Caco-2 (cell line): ENCODE measurements around the gene CLCF1. TPM values are rescaled to one million over a fixed set of nuclear protein-coding genes. Genes with fewer than 3 reads are reported as not detected.
A peak's percentile ranks its signal among the peaks of the same experiment; 100 is the strongest.

Experiments
- BruUV-seq: library from RNA; stranded (reverse); fragments of 400-500 nt; replicated peaks from 2 replicates; lab custom pipeline; 2021; lab: Mats Ljungman, UMichigan
- CTCF ChIA-PET: fragments of 300-600 bp; sonication (Branson Sonifier 250); formaldehyde crosslinking; loops from one replicate; lab custom pipeline; 2022; ENCODE audit warnings: antibody characterized with exemption; lab: Charles Lee
- POLR2A ChIA-PET: fragments of 300-600 bp; sonication (Branson Sonifier 250); formaldehyde crosslinking; loops from one replicate; lab custom pipeline; 2022; ENCODE audit warnings: antibody characterized with exemption; lab: Charles Lee
- DNase-seq, 2 experiments: peaks; one replicate each; pipeline versions ENCODE4 v3.0.0 to v3.0.0-alpha.2; 2020 to 2022
- H3K27me3 ChIP-seq: replicated peaks from 2 replicates; pipeline ENCODE4 v1.6.0; 2011; ENCODE audit warnings: low read length; ENCODE audit not compliant: control insufficient read depth, insufficient read depth
- H3K36me3 ChIP-seq: 2 replicates; pipeline ENCODE4 v1.5.1; 2011; ENCODE audit warnings: low read length; ENCODE audit not compliant: control insufficient read depth, insufficient read depth
- H3K4me1 ChIP-seq: fragments of 250-450 bp; sonication (Bioruptor Pico); 2 replicates; pipeline ENCODE4 v1.5.1; 2020; ENCODE audit warnings: mild to moderate bottlenecking
- H3K4me3 ChIP-seq: 2 replicates; pipeline ENCODE4 v1.5.1; 2011; ENCODE audit warnings: low read depth, mild to moderate bottlenecking, control low read depth, low read length
- H3K9me3 ChIP-seq: fragments of 250-450 bp; sonication (Bioruptor Pico); 2 replicates; pipeline ENCODE4 v1.5.1; 2020; ENCODE audit warnings: mild to moderate bottlenecking, moderate library complexity
- H3K27ac Mint-ChIP-seq: one replicate; pipeline ENCODE4 v1.8.0; 2022; ENCODE audit warnings: mixed read lengths; ENCODE audit not compliant: unreplicated experiment
- H3K27me3 Mint-ChIP-seq: one replicate; pipeline ENCODE4 v1.8.0; 2022; ENCODE audit warnings: mixed read lengths; ENCODE audit not compliant: insufficient read depth, unreplicated experiment
- H3K36me3 Mint-ChIP-seq: one replicate; pipeline ENCODE4 v1.8.0; 2022; ENCODE audit warnings: mild to moderate bottlenecking, mixed read lengths; ENCODE audit not compliant: insufficient read depth, unreplicated experiment
- H3K4me1 Mint-ChIP-seq: one replicate; pipeline ENCODE4 v1.8.0; 2022; ENCODE audit warnings: low read depth, mixed read lengths; ENCODE audit not compliant: unreplicated experiment
- H3K4me3 Mint-ChIP-seq: one replicate; pipeline ENCODE4 v1.8.0; 2022; ENCODE audit warnings: mild to moderate bottlenecking, moderate library complexity, mixed read lengths; ENCODE audit not compliant: unreplicated experiment
- H3K9me3 Mint-ChIP-seq: one replicate; pipeline ENCODE4 v1.8.0; 2022; ENCODE audit warnings: mixed read lengths; ENCODE audit not compliant: unreplicated experiment
- intact Hi-C: fragments of 100-400 bp; cut with micrococcal nuclease; formaldehyde crosslinking; loops from one replicate; pipeline ENCODE4 v1.10.0; 2022; ENCODE audit not compliant: unreplicated experiment
- total RNA-seq: library from RNA; stranded (reverse); gene quantifications from 2 replicates; pipeline ENCODE4 v1.2.3, GENCODE V29; 2022
- TF ChIP-seq, protein P1 (sequence below), 2 experiments: fragments of 200-600 bp in 1 of 2; IDR thresholded peaks; 1 replicate in 1 of 2; 2 replicates in 1 of 2; pipeline versions ENCODE4 v1.5.1 to v1.8.0; 2011 to 2022; ENCODE audit warnings: antibody characterized with exemption in 1 of 2, control low read depth in 1 of 2, inconsistent platforms in 1 of 2, low read depth in 1 of 2, low read length in 1 of 2, mild to moderate bottlenecking in 1 of 2, moderate library complexity in 1 of 2; ENCODE audit not compliant: insufficient read depth in 1 of 2, severe bottlenecking in 1 of 2, unreplicated experiment in 1 of 2

The CLCF1 gene
- total RNA-seq, 1 experiment from 2014 or later, result 4.5 TPM

DNA sequence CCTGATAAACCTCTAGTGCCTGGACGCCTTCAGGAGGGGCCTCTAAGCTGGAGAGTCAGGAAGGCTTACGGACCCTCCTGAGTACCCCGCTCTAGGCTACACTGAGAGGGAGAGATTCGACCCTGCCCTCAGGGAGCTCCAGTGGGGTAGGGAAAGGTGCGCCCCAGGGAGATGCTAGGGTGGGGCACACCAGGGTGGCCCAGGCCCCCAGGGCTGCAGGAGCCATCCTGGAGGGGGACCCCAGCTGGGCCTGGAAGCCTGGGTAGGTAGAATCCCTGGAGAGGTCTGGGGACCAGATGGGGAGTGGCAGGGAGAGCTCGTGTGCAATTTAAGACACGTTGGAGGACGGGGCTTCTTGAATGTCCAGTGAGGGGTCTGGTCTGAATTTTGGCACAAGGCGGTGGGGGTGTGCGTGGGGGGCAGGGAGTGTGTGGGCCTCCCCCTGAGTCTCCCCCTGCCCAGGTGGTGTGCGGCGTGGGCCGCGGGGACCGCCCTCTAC lies 46.8 kb upstream of the CLCF1 start:
- POLR2A ChIA-PET, result interaction anchor here (0.6 to 1.7 kb wide), 5 partner anchors 13 to 88 kb away, joined by 3 to 18 read pairs (median 6); partner anchors contain the start of genes CDK2AP2, CORO1B and PPP1CA
- Histone ChIP-seq H3K27me3 (no peaks in the 10 kb centered on the region), H3K4me3 (peak overlapping the region; percentile 59), H3K9me3 (no peaks in the 10 kb centered on the region), H3K36me3 (no peaks in the 10 kb centered on the region), H3K4me1 (peaks cover 13% of the 10 kb centered on the region)
- Mint-ChIP-seq H3K27me3 (no peaks in the 10 kb centered on the region), H3K36me3 (peaks cover 29% of the 10 kb centered on the region), H3K27ac (peak overlapping the region; percentile 68), H3K9me3 (no peaks in the 10 kb centered on the region), H3K4me3 (peak overlapping the region; percentile 71), H3K4me1 (peaks cover 33% of the 10 kb centered on the region)
- CTCF ChIA-PET, result interaction anchor here (0.5 to 4.1 kb wide), 6 partner anchors 13 to 69 kb away, joined by 3 to 45 read pairs (median 4); partner anchors contain the start of genes CORO1B, PPP1CA and RAD9A
- TF ChIP-seq, protein P1, sequence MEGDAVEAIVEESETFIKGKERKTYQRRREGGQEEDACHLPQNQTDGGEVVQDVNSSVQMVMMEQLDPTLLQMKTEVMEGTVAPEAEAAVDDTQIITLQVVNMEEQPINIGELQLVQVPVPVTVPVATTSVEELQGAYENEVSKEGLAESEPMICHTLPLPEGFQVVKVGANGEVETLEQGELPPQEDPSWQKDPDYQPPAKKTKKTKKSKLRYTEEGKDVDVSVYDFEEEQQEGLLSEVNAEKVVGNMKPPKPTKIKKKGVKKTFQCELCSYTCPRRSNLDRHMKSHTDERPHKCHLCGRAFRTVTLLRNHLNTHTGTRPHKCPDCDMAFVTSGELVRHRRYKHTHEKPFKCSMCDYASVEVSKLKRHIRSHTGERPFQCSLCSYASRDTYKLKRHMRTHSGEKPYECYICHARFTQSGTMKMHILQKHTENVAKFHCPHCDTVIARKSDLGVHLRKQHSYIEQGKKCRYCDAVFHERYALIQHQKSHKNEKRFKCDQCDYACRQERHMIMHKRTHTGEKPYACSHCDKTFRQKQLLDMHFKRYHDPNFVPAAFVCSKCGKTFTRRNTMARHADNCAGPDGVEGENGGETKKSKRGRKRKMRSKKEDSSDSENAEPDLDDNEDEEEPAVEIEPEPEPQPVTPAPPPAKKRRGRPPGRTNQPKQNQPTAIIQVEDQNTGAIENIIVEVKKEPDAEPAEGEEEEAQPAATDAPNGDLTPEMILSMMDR (IDR thresholded peaks at IDR 0.05; ENCODE audit: insufficient read depth in 1 of 2, low read depth in 1 of 2, low read length in 1 of 2, severe bottlenecking in 1 of 2, unreplicated experiment in 1 of 2), result no peak
- BruUV-seq, result TSS peak; percentile 39
- intact Hi-C loops, result loop anchor here (2.0 kb wide), 1 partner anchor 49 kb away; the partner anchor contains the start of gene TMEM134
- no peak for DNase-seq

DNA sequence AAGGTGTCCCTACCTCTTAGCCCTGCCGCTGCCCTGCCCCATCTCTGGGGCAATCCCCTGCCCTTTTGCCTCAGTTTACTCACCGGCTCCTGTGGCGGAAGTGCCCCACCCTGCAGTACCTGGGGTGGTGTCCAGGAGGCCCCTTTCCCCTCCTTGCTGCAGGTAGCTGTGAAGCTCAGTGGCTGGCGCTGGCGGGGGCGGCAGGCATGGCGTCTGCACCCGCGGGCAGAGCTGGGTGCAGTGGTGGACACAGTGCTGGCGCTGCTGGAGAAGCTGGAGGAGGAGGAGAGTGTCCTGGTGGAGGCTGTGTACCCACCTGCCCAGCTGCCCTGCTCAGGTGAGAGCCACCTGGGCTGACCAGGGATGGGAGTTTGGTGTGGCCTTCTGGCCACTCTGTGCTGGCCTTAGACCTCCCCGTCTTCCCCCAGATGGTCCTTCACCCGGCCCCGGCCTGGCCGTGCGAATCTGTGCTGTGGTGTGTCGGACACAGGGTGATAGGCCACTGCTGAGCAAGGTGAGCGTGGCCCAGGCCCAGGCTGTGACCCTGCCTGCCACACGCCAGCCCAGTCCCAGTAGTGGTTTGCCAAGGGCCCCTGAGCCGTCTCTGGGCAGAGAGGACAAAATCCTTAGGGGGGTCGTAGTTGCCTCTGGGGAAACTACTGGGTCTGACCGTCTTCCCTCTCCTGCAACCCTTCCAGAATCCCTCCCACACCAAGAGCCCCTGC lies 46.1 kb upstream of the CLCF1 start:
- no peak overlapping the region; the same call in 1 of the 2 replicates for H3K4me3 ChIP-seq
- H3K36me3 Mint-ChIP-seq, result peaks cover 29% of the 10 kb centered on the region
- H3K9me3 ChIP-seq, result no peaks in the 10 kb centered on the region
- no peaks in the 10 kb centered on the region for H3K27me3 ChIP-seq
- peak overlapping the region; percentile 68 for H3K27ac Mint-ChIP-seq
- H3K4me1 Mint-ChIP-seq, result peaks cover 36% of the 10 kb centered on the region
- CTCF ChIA-PET, result interaction anchor here (1.4 to 4.1 kb wide), 3 partner anchors 12 to 28 kb away, joined by 3 to 45 read pairs (median 9); partner anchors contain the start of genes PPP1CA and RAD9A
- BruUV-seq, result no TSS peak
- no peak for DNase-seq
- POLR2A ChIA-PET, result interaction anchor here (0.6 to 1.7 kb wide), 3 partner anchors 18 to 88 kb away, joined by 5 to 18 read pairs (median 9); partner anchors contain the start of genes CDK2AP2, CORO1B and PPP1CA
- peak overlapping the region; percentile 71 for H3K4me3 Mint-ChIP-seq
- no peaks in the 10 kb centered on the region for H3K36me3 ChIP-seq
- no peaks in the 10 kb centered on the region for H3K9me3 Mint-ChIP-seq
- H3K27me3 Mint-ChIP-seq, result no peaks in the 10 kb centered on the region
- TF ChIP-seq, protein P1 (IDR thresholded peaks at IDR 0.05; ENCODE audit: insufficient read depth in 1 of 2, low read depth in 1 of 2, low read length in 1 of 2, severe bottlenecking in 1 of 2, unreplicated experiment in 1 of 2), result no peak
- intact Hi-C loops, result loop anchor here (2.0 kb wide), 1 partner anchor 49 kb away; the partner anchor contains the start of gene TMEM134
- peaks cover 18% of the 10 kb centered on the region for H3K4me1 ChIP-seq
